Neural progenitor cell (in vitro differentiated cells): ENCODE results near the gene TBC1D10A.

Experiments
- EZH2 ChIP-seq: fragments of 200-600 bp; sonication (generic); IDR thresholded peaks from 2 replicates; pipeline ENCODE4 v1.6.1; 2017; ENCODE audit warnings: antibody characterized with exemption, mild to moderate bottlenecking, moderate library complexity
- EZH2phosphoT487 ChIP-seq: fragments of 200-600 bp; sonication (generic); IDR thresholded peaks from 2 replicates; pipeline ENCODE4 v1.6.1; 2017; ENCODE audit warnings: antibody characterized with exemption
- TF ChIP-seq, protein P1 (sequence below): fragments of 200-600 bp; sonication (generic); IDR thresholded peaks from 2 replicates; pipeline ENCODE4 v1.5.1; 2017; ENCODE audit warnings: antibody characterized with exemption, mild to moderate bottlenecking

DNA sequence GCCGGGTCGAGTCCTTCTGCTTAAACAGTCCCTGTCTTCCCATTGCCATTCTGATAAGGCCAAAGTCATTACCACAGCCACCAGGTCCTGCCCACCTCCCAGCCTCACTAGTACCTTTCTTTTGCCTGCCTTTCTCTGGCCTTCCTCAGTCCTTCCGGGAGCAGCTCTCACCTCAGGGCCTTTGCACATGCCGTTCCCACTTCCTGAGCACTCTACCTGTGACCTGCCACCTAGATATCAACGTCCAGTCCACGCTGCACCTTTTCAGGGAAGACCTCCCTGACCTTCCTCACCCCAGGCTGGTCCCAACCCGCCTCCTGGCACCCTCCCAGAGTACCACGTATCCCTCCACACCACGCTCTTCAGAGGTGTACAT is 52.3 kb downstream of the TBC1D10A start:
- TF ChIP-seq, protein P1, sequence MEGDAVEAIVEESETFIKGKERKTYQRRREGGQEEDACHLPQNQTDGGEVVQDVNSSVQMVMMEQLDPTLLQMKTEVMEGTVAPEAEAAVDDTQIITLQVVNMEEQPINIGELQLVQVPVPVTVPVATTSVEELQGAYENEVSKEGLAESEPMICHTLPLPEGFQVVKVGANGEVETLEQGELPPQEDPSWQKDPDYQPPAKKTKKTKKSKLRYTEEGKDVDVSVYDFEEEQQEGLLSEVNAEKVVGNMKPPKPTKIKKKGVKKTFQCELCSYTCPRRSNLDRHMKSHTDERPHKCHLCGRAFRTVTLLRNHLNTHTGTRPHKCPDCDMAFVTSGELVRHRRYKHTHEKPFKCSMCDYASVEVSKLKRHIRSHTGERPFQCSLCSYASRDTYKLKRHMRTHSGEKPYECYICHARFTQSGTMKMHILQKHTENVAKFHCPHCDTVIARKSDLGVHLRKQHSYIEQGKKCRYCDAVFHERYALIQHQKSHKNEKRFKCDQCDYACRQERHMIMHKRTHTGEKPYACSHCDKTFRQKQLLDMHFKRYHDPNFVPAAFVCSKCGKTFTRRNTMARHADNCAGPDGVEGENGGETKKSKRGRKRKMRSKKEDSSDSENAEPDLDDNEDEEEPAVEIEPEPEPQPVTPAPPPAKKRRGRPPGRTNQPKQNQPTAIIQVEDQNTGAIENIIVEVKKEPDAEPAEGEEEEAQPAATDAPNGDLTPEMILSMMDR = no peak
- TF ChIP-seq EZH2phosphoT487 (no peak), EZH2 (no peak)
